HepG2 (cell line): ENCODE measurements around the gene BPIFB4. TPM values are rescaled to one million over a fixed set of nuclear protein-coding genes. Genes with fewer than 3 reads are reported as not detected.

Experiments
- AHR ChIP-seq: IDR thresholded peaks from 2 replicates; pipeline ENCODE4 v1.6.1; 2018; ENCODE audit warnings: missing genetic modification reagents, missing compliant biosample characterization
- GTF2F1 ChIP-seq: fragments of 150-350 bp; IDR thresholded peaks from 2 replicates; pipeline ENCODE4 v1.6.1; 2014; ENCODE audit warnings: low read length
- HOMEZ ChIP-seq: IDR thresholded peaks from 2 replicates; pipeline ENCODE4 v1.6.1; 2016; ENCODE audit warnings: low read depth
- JUN ChIP-seq: sonication (generic); formaldehyde crosslinking; IDR thresholded peaks from 2 replicates; pipeline ENCODE4 v1.4.0; 2020; ENCODE audit warnings: mild to moderate bottlenecking, missing genetic modification reagents
- NFE2L1 ChIP-seq: sonication (generic); formaldehyde crosslinking; IDR thresholded peaks from 2 replicates; pipeline ENCODE4 v1.4.0; 2020; ENCODE audit warnings: missing genetic modification reagents, mild to moderate bottlenecking, borderline replicate concordance
- RAD21 ChIP-seq: fragments of 450-650 bp; formaldehyde crosslinking; IDR thresholded peaks from 2 replicates; pipeline ENCODE4 v1.5.0; 2020; ENCODE audit warnings: mild to moderate bottlenecking
- RBM22 ChIP-seq: fragments of 200-400 bp; formaldehyde crosslinking; optimal IDR thresholded peaks from 2 replicates; pipeline ENCODE3; 2017; ENCODE audit warnings: mild to moderate bottlenecking, low read length, moderate library complexity
- TFE3 ChIP-seq: IDR thresholded peaks from 2 replicates; pipeline ENCODE4 v1.6.1; 2016
- XRCC5 ChIP-seq: fragments of 200-400 bp; formaldehyde crosslinking; optimal IDR thresholded peaks from 2 replicates; pipeline ENCODE3; 2017; ENCODE audit warnings: mild to moderate bottlenecking, low read length
- ZBTB49 ChIP-seq: sonication (generic); formaldehyde crosslinking; IDR thresholded peaks from 2 replicates; pipeline ENCODE4 v1.4.0; 2020; ENCODE audit warnings: missing genetic modification reagents, borderline replicate concordance
- ZHX1 ChIP-seq: sonication (generic); formaldehyde crosslinking; IDR thresholded peaks from 2 replicates; pipeline ENCODE4 v1.8.1; 2022; ENCODE audit warnings: low read depth, mild to moderate bottlenecking, missing genetic modification reagents
- ZKSCAN5 ChIP-seq: sonication (generic); formaldehyde crosslinking; IDR thresholded peaks from 2 replicates; pipeline ENCODE4 v1.5.1; 2020; ENCODE audit warnings: mild to moderate bottlenecking, missing genetic modification reagents
- ZNF281 ChIP-seq: sonication (generic); formaldehyde crosslinking; IDR thresholded peaks from 2 replicates; pipeline ENCODE4 v1.4.0; 2020; ENCODE audit warnings: missing genetic modification reagents, borderline replicate concordance
- ZNF3 ChIP-seq: IDR thresholded peaks from 2 replicates; pipeline ENCODE4 v1.7.0; 2017; ENCODE audit warnings: inconsistent platforms
- ZNF337 ChIP-seq: sonication (generic); formaldehyde crosslinking; IDR thresholded peaks from 2 replicates; pipeline ENCODE4 v1.5.1; 2020; ENCODE audit warnings: missing genetic modification reagents, low read depth, mild to moderate bottlenecking, borderline replicate concordance
- ZNF382 ChIP-seq: sonication (generic); formaldehyde crosslinking; IDR thresholded peaks from 2 replicates; pipeline ENCODE4 v1.5.0; 2020; ENCODE audit warnings: missing genetic modification reagents, mild to moderate bottlenecking, borderline replicate concordance
- ZNF747 ChIP-seq: sonication (generic); formaldehyde crosslinking; IDR thresholded peaks from 2 replicates; pipeline ENCODE4 v1.8.1; 2023; ENCODE audit warnings: missing genetic modification reagents, mild to moderate bottlenecking, borderline replicate concordance
- ZNF775 ChIP-seq: sonication (generic); formaldehyde crosslinking; IDR thresholded peaks from 2 replicates; pipeline ENCODE4 v1.4.0; 2020; ENCODE audit warnings: missing genetic modification reagents, mild to moderate bottlenecking, moderate library complexity, borderline replicate concordance
- ZNF790 ChIP-seq: sonication (generic); formaldehyde crosslinking; IDR thresholded peaks from 2 replicates; pipeline ENCODE4 v1.8.0; 2022; ENCODE audit warnings: missing genetic modification reagents, mild to moderate bottlenecking, borderline replicate concordance
- polyA plus RNA-seq, 8 experiments: library from polyadenylated mRNA; depleted of rRNA in 3 of 8; stranded (reverse) in 7 of 8; unstranded in 1 of 8; fragments of >200 nt; fragmentation: Illumina TruSeq in 4 of 8; extraction: Trizol in 4 of 8; gene quantifications; 2 replicates each; pipeline versions ENCODE4 v1.2.1 to v1.2.3, GENCODE V29; 2011 to 2016; ENCODE audit warnings: low read depth in 4 of 8, missing spikeins in 1 of 8, mixed read lengths in 1 of 8; ENCODE audit not compliant: insufficient read depth in 1 of 8
- total RNA-seq, 5 experiments: library from RNA; depleted of rRNA; stranded (reverse); fragments of >200 nt; fragmentation: Illumina TruSeq; extraction: Trizol; gene quantifications; 2 replicates each; pipeline ENCODE4 v1.2.3, GENCODE V29; 2016; ENCODE audit warnings: low read depth in 1 of 5

The BPIFB4 gene
- total and polyA plus RNA-seq, 2 of the 13 experiments (the other 11 are each of a cell fraction or from before 2014, with no cell fraction given): 0.09 TPM; not detected in 1

- TF ChIP-seq ZBTB49 (CRISPR knock-in tag) (no peak), XRCC5 (no peak), ZNF775 (CRISPR knock-in tag) (no peak), ZKSCAN5 (CRISPR knock-in tag) (no peak), NFE2L1 (CRISPR knock-in tag) (no peak), ZNF382 (no peak), ZNF3 (no peak), RAD21 (CRISPR knock-in tag) (peak; percentile 42), GTF2F1 (no peak), ZNF747 (no peak), AHR (CRISPR knock-in tag) (0 out of 2 replicates have a peak, but pooled peaks have one; percentile 22), TFE3 (no peak), HOMEZ (no peak), ZNF790 (CRISPR knock-in tag) (no peak), JUN (CRISPR knock-in tag) (no peak), ZNF337 (CRISPR knock-in tag) (no peak), ZNF281 (CRISPR knock-in tag) (no peak), RBM22 (no peak), ZHX1 (no peak)
These were observed 2.6 kb upstream of the BPIFB4 start (continued) for GRCh38 chr20:33076662-33077372.
